ENCODE results near the gene RFX7.

Gene RFX7

DNA sequence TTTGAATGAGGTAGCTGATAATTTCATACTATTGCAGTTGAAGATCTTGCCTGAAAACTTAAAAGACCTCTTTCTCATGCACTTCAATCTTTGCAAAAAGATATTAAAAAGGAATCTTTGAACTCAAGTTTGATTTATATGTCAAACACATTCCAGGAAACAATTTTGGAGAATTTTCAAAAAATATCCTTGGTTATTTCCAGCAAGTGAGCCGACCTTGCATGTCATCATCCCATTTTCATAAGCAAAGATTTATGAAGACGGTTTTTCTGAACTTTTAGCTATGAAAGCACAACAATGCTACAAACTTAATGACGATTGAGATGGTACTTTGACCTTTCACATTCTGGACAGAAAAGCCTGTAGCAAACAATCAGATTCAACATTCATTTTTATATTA, 95.6 kb downstream of the RFX7 start:
- DNase-seq (ENCODE audit: extremely low read depth in 1 of 2, low read depth in 1 of 2) = no peak

DNA sequence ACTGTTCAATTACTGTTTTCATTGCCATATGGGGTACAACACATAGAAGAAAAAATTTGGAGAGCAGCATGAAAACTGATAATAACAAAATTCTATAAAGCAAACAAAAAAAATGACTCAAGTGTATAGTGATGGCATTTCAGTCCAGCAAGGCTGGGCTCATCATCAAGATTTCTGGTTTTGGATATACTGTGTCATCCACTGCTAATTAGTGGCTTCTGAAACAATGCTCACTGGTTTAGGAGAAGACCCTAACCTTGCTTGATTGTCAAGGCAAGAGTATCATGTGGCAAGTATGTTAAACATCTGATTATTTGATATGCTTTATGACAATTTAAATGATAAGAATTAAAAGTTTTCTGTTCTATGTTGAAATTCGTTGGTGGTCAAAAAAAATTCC, 96.9 kb downstream of the RFX7 start:
- no peak for DNase-seq (ENCODE audit: extremely low read depth in 1 of 2, low read depth in 1 of 2)

DNA sequence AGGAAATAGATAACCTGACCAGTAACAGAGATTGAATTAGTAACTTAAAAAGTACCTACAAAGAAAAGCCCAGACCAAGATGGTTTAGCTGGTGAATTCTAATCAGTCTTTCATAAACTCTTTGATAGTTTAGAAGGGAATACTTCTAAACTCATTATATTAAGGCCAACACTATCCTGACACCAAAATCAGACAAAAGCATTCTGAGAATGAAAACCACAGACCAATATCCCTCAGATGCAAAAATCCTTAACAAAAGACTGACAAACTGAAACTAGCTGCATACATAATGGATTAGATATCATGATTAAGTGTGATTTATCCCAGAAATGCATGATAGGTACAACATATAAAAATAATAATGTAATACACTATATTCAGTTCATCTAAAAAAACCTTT, 115.6 kb downstream of the RFX7 start:
- no peak for DNase-seq (ENCODE audit: extremely low read depth in 1 of 2, low read depth in 1 of 2)

DNA sequence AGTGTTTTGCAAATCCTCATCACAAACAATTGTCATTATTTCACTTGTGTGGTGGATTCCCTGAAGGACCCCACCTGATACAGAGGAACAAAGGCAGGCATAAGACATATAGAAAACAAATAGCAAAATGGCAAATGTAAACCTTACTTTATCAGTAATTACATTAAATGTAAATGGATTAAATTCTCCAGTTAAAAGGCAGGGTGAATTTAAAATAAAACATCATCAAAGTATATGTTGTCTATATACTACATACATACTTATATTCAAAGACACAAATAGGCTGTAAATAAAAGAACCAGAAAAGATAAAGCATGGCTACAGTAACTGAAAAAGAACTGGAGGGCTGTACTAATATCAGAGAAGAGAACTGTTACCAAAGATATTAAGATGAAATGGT, 117.3 kb downstream of the RFX7 start:
- no peak for DNase-seq (ENCODE audit: extremely low read depth in 1 of 2, low read depth in 1 of 2)

DNA sequence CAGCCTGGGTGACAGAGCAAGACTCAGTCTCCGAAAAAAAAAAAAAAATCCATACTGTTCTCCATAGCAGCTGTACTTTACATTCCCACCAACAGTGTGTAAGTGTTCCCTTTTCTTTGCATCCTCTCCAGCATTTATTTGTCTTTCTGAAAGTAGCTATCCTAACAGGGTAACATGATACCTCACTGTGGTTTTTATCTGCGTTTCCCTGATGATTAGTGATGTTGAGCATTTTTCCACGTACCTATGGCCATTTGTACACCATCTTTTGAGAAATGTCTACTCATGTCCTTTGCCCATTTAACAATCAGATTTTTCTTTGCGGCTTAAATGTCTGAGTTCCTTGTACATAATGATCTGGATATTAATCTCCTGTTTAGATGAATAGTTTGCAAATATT, 119.3 kb downstream of the RFX7 start:
- no peak for DNase-seq (ENCODE audit: extremely low read depth in 1 of 2, low read depth in 1 of 2)

DNA sequence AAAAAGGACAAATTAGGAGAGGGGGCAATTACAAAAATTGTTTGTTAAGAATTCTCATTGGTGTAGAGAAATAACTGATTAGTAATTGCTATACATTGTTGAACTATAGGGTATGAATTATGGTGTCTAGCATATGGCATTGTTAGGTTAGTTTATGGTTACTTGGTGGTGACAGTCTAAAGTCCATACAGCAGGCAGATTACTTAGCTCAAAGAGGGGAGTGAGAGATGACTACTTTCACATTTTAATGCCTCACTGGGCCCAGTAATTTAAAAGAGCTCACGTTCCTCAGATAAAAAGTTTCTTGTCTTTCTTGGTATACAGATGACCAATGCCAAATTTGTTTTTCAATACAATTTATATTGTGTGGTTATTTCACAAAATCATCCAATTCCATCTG, 137.8 kb downstream of the RFX7 start:
- DNase-seq (ENCODE audit: extremely low read depth in 1 of 2, low read depth in 1 of 2) = no peak

DNA sequence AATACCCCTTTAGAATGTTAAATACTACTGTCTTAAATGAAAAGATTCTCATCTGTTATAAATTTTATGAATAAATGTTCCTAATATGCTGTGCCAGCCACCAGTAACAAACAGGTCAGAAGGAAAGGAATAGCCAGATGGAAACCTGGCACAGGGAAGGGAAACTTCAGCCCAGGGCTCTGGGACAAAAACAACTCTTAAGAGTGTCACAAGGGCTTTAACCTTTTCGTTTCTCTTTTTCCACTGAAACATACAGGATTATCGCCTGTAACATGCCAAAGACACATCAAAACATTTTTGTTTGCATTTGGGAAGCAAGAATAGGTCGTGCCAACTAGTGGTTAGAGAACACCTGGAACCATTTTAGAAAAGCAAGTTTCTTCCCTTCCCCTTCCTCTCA, 141.2 kb downstream of the RFX7 start:
- no peak for DNase-seq (ENCODE audit: extremely low read depth in 1 of 2, low read depth in 1 of 2)

DNA sequence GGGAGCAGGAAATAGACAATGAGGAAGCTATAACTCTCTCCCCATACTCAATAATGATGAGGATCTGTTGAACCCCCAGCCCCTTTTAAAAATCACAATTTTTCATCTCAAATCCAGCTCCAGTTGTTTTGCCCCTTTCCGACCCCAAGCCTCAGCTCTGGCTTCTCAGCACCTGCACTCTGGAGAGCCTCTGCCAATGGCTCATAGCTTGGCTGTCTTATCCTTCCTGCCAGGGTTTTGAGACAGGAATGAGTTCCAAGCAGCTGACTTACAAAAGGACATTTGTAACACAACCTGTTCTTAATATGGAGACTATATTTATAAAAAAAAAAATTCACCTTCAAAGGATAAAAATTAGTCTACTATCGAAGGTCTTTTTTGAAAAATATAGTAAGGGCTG, 144.4 kb downstream of the RFX7 start:
- DNase-seq (ENCODE audit: extremely low read depth in 1 of 2, low read depth in 1 of 2) = no peak

DNA sequence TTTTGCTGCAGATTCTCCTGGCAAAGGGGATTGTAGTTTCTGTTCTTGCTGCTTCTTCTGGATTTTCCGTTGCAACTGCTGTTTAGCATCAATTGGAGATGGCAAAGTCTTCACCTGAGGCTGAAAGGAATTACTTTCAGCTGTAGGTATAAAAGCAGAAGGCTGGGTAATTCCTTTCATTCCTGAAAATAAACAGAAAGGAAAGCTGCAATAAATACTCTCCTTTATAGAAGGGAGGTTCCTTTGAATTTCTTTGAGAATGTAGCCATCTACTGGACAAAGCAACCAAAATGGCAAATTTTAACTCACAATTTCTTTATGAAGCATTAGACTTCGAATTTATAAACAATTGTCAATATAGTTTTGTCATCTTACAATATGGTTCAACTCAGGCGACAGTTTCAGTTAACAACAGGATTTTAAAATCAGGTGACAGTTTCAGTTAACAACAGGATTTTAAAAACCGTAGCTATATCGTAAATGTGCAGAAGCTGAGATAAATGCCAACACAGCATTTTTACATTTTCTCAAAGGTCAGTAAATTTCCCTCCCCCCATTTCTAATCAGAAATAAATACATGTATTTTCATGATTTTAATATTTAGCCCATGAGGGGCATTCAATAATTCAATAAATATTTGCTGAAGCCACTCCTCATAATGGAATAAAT, 145.3 kb downstream of the RFX7 start:
- DNase-seq (ENCODE audit: extremely low read depth in 1 of 2, low read depth in 1 of 2) = no peak

DNA sequence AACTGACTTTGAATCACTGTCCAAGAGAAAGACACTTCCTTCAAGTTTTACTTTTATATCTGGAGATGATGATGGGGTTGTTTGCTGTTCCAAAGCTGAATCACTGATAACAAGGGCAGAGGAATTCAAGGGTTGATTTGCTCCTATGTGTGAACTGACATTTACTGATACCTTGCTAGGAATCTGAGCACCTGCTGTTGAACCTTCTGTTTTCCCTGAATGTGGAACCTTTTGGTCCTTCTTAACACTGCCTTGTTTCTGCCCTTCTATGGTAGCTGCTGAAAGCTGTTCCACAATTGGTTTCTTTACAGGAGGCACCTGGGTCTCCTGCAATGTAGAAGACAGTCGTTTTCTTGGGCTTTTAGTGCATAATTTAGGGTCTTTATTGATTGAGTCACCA, 148.3 kb downstream of the RFX7 start:
- DNase-seq (ENCODE audit: extremely low read depth in 1 of 2, low read depth in 1 of 2) = no peak

DNA sequence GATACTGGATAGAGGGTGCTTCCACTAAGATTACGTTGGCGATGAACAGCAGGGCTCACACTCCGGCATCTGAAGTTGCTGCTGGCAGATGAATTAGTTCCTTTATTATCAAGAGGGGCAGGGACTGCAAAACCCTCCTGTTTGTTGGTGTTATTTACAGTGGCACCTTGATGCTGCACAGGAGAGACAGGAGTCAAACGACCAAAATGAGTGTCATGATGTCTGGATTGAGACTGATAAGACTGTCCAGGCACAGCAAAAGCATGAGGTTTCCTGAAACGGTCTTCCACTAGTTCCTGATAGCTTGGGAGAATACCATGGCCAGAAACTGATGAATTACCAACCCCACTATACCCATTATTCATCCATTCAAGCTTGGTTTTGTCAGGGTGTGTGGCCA, 149.5 kb downstream of the RFX7 start:
- no peak for DNase-seq (ENCODE audit: extremely low read depth in 1 of 2, low read depth in 1 of 2)

DNA sequence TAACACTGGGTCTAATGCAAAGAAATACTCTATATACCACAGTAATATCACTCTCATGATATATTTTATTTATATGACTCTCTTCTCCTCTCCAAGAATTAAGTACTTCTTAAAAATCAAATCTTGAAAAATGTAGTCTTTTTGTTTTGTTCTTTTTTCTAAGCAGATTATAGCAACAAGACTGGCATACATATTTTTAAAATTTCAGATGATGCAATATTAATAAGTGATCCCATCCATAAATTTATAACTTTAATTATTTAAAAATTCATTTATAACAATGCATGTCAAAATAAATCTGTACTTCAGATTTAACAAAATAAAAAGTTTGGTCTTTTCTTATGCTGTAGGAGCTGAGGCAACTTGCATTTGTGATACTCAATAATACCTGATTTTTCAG, 155.3 kb downstream of the RFX7 start:
- no peak for DNase-seq (ENCODE audit: extremely low read depth in 1 of 2, low read depth in 1 of 2)

DNA sequence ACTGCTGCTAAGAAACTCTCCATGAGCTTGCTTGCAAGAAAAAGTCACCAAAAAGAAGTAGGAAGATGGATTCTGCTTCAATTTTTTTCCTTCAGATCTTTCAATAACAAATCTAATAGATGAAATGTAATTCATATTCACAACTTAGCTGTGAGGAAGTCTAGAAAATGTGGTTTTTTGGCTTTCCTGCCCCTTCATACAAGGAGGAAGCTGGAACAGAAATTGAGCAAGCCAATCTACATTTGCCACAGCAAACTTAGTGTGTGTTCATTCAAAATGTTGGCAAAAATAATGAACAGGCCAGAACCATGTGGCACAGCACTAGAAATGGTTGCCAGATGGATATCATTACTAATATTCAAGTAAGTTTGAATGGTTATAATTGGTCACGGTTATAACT, 157.1 kb downstream of the RFX7 start:
- no peak for DNase-seq (ENCODE audit: extremely low read depth in 1 of 2, low read depth in 1 of 2)

DNA sequence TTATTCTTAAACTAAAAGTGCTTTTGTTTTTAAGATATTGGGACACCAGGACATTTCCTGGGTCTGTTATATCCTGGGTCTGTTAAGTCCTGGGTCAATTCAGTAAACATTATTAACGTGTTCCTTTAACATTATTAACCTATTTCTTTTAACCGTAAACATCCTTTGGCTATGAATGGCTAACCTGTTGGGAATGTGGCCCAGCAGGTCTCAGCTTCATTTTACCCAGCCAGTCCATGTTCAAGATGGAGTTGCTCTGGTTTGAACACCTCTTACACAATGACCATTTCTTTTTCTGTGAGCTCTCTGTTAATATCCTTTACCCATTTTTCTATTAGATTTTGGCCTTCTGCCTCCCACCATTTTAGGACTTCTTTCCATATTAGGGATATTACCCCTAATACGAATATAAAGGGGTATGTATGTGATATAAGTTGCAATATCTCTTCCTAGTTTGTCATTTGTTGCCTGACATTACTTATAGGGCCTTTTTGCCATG, 161.4 kb downstream of the RFX7 start:
- no peak for DNase-seq (ENCODE audit: extremely low read depth in 1 of 2, low read depth in 1 of 2)

DNA sequence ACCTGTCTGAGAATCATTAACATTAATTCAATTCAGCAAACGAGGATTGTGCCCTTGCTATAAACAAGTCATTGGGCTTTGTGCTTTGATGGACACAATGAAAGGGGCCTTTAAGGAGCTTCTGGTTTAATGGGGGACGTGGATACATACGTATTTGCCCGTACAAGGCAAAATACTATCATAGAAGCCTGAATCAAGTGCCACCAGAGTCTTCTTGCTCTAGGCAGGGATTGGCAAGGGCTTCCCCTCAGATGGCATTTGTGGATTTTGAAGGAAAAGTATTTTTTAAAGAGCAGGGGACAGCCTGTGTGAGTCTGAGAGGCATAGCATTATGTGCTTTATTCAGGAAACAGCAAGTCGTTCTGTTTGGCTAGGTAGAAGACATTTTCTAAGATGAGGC, 166.6 kb downstream of the RFX7 start:
- no peak for DNase-seq (ENCODE audit: extremely low read depth in 1 of 2, low read depth in 1 of 2)

DNA sequence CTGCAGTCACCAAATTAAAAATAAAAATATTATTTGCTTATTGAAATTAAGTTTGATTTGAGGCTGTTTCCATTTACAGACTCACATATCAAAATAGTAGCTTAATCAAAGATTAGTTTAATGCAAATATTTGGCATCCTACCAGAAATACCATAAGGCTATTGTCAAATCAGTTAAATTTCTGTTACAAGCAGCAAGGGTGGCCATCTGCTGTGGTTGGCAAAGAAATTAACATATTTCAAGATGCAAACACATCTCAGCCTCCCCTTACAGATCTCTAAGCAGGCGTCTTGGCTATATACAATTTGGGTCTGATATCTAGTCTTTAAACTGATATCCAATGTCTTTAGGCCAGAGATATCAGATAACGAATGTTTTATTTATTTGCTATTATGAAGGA, 167.0 kb downstream of the RFX7 start:
- DNase-seq (ENCODE audit: extremely low read depth in 1 of 2, low read depth in 1 of 2) = no peak

DNA sequence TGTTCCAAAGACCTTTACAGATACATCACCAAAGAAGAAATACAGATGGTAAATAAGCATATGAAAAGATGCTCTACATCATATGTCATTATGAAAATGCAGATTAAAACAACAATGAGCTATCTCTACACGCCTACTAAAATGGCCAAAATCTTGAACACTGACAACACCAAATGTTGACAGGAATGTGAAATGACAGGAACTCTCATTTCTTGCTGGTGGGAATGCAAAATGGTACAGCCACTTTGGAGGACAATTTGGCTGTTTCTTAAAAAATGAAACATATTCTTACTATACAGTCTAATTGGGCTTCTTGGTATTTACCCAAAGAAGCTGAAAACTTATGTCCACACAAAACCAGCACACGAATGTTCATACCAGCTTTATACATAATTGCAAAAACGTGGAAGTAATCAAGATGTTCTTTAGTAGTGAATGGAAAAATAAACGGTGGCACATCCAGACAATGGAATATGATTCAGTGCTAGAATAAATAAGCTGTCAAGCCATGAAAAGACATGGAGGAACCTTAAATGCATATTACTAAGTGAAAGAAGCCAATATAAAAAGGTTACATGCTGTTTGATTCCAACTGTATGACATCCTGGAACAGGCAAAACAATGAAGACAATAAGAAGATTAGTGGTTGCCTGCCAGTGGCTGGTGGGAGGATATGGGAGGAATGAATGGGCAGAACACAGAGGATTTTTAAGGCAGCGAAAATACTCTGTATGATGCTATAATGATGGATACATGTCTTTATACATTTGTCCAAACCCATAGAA, 169.0 kb downstream of the RFX7 start:
- no peak for DNase-seq (ENCODE audit: extremely low read depth in 1 of 2, low read depth in 1 of 2)

DNA sequence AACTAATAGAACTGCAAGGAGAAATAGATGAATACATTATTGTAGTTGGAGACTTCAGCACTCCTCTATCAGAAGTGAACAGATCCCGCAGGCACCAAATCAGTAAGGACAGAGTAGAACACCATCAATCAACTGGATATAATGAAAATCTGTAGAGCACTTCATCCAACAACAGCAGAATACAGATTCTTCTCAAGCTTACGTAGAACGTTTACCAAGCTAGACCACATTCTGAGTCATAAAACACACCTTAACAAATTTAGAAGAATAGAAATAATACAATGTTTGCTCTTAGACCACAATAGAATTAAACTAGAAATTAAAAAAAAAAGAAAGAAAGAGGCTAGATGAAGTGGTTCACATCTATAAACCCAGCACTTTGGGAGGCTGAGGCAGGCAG, 179.5 kb downstream of the RFX7 start:
- DNase-seq (ENCODE audit: extremely low read depth in 1 of 2, low read depth in 1 of 2) = no peak

DNA sequence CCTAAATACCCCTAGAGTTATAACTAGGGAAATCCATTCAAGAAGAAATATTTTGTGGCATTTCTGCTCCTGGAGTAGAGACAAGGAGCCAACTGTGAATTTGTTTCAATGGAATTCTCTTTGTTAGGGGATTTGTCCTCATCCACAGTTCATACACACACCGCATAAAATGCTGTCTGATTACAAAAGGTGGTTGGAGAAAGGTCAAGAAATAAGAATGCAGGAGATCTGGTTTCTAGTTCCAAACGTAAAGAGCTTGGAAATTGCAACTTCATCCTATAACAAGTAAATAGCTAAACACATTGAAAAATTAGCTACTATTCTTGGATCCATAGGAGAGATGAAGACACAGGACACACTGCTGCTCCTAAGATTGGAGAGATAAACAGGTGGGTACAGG, 184.0 kb downstream of the RFX7 start:
- DNase-seq (ENCODE audit: extremely low read depth in 1 of 2, low read depth in 1 of 2) = no peak

DNA sequence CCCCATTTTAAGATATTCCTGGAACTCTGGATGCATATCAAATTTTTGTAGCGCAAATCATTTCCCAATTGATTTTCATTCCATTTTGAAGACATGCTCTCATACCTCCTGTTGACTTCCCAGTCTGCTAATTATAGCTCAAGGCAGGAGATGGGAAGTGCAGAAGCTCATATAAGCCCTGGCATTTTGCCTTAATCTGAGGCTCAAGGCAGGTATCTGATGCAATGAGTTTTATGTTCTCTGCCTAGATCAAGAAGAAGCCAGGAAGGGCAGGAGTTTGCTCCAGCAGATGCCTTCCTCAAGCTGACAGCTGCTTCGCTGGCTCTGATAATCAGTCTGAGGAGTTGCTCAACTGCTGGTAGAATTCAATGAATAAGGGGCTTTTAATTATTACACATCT, 184.7 kb downstream of the RFX7 start:
- DNase-seq (ENCODE audit: extremely low read depth in 1 of 2, low read depth in 1 of 2) = no peak

DNA sequence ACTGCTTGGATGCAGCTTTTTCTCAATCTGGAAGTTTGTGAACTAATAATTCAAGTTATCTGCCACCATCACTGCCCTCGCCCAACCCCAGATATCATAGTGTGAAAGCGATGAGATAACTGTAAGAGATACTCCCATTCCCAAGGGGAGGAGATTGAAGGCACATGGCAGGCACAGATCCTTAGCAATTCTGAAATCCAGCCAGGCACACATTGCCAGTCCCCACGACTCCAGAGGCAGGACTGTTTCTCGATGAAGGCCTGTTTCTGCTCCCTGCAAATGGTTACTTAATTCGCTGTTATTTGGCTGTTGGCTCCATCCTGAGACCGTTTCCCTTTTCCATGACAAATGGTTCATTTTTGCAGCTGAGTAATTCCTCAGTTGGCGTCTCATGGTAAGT, 187.1 kb downstream of the RFX7 start:
- DNase-seq (ENCODE audit: extremely low read depth in 1 of 2, low read depth in 1 of 2) = no peak

DNA sequence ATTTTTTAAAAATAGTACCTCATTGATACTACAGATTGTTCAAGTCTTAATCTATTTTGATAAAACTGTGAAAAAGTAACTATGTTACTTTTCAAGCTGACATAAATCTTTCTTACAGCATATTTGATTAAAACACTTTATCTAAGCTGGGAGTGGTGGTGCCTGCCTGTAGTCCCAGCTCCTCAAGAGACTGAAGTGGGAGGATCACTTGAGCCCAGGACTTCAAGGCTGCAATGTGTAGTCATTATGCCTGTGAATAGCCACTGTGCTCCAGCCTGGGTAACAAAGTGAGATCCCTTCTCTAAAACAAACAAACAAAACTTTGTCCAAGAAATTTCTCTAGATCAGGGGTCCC, 190.7 kb downstream of the RFX7 start:
- no peak for DNase-seq (ENCODE audit: extremely low read depth in 1 of 2, low read depth in 1 of 2)

All from activated CD8-positive, alpha-beta memory T cell treated with anti-CD3 and anti-CD28 coated beads for 1 hour (primary cell).